ENCODE data around the gene DMRTB1.

The DMRTB1 gene

GRCh38 chr1:53465023-53465957 is 6.1 kb downstream of the DMRTB1 start:
- no peak for DNase-seq

- DNase-seq = no peak
These were observed 8.2 kb downstream of the DMRTB1 start for GRCh38 chr1:53467391-53467790.

- no peak for DNase-seq
These were observed 9.2 kb downstream of the DMRTB1 start for GRCh38 chr1:53468374-53468773.

GRCh38 chr1:53469373-53469772 is 10.2 kb downstream of the DMRTB1 start:
- DNase-seq = no peak

- no peak for DNase-seq
These were observed 11.0 kb downstream of the DMRTB1 start for GRCh38 chr1:53470155-53470554.

DNA sequence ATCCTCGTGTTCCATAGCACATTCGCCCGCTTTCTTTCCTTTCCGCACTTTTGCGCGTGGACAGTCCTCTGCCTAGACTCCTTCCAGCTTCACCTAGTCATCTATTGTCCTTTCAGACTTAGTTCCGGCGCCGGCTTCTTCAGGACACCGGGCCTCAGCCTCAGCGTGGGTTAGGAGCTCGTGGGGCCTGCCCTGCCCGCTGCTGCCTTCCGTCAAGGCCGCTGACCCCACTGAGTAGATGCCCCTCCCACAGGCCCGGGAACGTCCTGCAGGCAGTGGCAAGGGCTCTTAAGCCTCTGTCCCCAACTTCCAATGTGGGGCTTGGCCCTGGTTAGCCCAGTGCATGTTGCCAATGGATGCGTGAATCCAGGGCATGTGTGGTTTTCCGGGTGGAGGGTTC is 11.4 kb downstream of the DMRTB1 start:
- no peak for DNase-seq

GRCh38 chr1:53471000-53471399 is 11.8 kb downstream of the DMRTB1 start:
- no peak for DNase-seq

DNA sequence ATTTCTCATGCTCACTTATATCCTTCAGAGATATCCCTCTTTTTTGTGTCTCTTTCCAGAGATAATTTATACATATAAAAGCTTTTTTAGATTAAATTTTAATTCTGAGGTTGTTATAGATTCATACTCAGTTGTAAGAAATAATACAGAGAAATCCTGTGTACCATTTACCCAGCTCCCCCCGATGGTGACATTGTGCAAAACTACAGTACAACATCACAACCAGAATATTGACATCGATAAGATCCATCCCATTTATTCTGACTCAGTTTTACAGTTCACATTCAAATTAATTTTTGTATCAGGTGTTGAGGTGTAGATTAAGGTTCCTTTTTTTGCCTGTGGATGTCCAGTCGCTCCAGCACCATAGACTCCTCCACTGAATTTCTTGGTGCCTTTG is 14.3 kb downstream of the DMRTB1 start:
- DNase-seq = peak in 1 of 2 experiments; percentile 3

DNA sequence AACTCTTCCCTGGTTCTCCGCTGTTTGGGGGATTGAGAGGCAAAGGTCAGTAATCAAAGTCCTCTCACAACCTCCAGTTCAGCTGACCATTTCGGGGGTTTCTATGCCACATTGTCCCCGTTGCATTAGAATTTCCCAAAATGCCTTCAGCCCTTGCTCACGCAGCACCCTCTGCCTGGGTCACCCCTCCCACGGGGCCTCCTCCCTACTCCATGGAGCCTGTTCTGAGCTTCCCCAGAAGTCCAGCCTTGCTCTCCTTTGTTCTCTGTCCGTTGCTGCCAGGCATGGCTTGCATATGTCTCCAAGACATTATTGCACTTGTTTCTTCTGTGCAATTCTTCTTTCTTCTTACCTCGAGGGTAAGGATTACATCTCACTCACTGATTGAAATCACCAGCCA is 16.5 kb downstream of the DMRTB1 start:
- no peak for DNase-seq

GRCh38 chr1:53476579-53476978 is 17.4 kb downstream of the DMRTB1 start:
- no peak for DNase-seq

DNA sequence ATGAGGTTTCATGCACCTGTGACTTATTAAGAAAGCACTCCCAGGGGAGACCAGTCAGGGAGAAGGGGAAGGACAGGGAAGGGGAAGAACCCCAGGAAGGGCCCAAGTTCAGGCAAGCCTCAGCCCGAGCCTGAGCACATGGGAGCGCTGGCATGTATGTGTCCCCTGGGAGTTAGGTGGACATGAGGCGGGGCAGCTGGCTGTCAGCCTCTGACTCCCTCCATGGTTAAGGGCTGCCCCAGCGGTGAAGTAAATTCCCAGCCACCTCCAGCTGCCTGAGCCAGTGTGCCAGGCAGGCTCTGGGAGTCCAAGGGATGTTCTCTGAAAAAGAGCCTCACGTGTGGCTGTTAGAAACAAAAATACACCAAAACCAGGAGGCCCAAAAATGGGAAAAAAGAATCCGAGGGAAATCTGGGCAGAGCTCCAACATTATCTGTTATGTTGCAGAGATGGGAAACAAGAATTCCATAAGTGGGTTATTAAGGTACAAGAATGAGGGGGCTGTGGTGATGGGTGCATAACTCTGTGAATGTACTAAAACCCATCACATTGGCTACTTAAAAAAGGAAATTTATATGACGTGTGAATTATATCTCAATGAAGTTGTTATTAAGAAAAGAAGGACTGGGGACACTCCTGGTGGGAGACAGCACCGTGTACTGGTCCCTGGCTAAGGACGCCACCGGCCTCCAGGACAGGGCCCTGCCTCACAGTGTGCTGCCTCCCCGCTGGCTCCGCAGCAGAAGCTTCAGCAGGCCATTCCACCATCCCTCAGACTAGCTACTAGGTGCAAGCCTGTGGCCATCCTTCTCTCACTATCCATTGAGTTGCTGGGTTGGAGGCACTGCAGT is 18.7 kb downstream of the DMRTB1 start:
- DNase-seq = no peak

DNA sequence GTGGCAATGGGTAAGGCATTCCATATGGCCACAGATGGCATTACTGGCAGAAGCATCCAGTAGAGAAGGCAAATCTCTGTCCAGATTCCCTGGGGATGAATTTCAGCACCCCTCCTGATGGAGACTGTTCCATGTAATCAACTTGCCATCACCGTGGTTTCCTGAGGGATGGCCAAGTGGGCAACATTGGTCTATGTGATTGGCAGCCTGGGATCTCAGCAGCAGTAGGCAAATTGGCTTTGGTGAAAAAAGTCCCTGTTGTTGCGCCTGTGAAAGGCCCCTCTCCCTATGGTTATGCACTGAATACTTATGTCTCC is 19.3 kb downstream of the DMRTB1 start:
- DNase-seq = no peak

GRCh38 chr1:53480678-53481077 is 21.5 kb downstream of the DMRTB1 start:
- no peak for DNase-seq

- no peak for DNase-seq
These were observed 22.3 kb downstream of the DMRTB1 start for GRCh38 chr1:53481456-53481855.

GRCh38 chr1:53482441-53483153 is 23.4 kb downstream of the DMRTB1 start:
- no peak for DNase-seq

DNA sequence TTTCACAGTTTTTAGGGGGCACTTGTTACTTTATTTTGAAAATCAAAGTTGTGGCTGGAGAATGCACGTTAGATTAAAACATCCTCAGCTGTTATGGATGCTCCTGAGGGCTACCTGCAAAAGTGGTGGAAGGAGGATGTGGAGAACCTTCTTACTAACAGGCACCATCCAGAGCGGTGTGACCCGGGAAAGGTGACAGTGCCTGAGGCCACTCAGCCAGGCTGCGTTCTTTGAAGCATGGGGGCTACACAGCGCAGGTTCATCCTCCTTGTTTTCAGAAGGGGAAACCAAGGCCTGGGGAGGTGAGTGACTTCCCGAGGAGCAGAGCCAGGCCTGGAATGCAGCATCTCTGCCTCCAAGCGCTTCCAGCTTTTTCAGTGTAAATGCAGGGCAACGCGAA is 24.0 kb downstream of the DMRTB1 start:
- no peak for DNase-seq

DNA sequence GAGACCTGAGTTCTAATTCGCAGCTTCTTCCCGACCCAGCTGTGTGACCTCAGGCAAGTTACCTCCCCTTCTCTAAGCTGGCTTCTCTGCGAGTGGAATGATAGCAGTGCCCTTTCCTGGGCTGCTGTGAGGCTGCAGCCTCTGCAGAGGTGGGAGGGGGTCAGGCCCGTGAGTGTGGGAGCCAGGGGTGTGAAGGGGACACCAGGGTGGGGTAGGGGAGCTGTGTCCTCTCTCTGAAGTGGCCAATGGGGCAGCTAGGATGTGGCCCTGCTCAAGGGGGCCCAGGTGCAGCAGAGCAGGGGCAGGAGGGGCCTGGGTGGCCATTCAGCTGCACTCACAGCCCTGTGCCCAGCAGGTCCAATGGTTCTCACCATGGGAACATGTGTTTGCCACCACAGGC is 24.5 kb downstream of the DMRTB1 start:
- no peak for DNase-seq

- DNase-seq = no peak
These were observed 25.7 kb downstream of the DMRTB1 start for GRCh38 chr1:53484705-53485477.

- DNase-seq = peak; percentile 51 to 53
These were observed 26.5 kb downstream of the DMRTB1 start for GRCh38 chr1:53485478-53486394.

DNA sequence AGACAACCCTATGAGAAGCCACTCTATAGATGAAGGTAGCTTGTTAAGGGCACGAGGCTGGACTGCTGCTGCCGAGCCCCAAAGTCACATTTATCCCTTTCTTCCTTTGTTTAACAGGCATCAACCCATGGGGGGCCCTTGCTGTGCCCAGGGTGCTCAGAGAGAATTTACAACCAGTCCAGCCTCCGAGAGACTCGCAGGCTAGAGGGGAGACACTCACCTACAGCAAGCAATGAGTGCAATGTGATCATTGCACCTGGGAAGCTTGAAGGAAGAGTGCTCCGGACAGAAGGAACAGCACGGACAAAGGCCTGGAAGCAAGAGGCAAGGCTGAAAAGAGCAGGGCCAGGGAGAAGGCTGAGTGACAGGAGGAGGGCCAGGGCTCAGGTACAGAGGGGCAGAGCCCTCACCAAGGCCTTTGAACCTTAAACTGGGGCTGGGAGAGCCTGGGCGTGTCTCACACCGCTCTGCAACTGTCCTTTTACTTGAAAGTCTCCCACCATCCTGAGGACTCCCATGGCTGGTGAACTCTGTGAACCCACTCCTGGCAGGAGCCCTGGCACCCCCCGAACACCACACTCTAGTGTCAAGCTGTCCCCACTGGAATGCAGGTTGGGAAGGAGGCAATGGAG is 27.3 kb downstream of the DMRTB1 start:
- no peak for DNase-seq

GRCh38 chr1:53490351-53490750 is 31.2 kb downstream of the DMRTB1 start:
- no peak for DNase-seq
